H1 (cell line): ENCODE data around the gene CPNE8. TPM values are rescaled to one million over a fixed set of nuclear protein-coding genes. Genes with fewer than 3 reads are reported as not detected.

Experiments
- ATF3 ChIP-seq: IDR thresholded peaks from 2 replicates; pipeline ENCODE4 v1.6.1; 2011; ENCODE audit warnings: low read depth, mild to moderate bottlenecking, low read length; ENCODE audit not compliant: insufficient read depth
- E2F6 ChIP-seq: IDR thresholded peaks from 2 replicates; pipeline ENCODE4 v1.6.1; 2012; ENCODE audit warnings: inconsistent platforms
- YY1 ChIP-seq: IDR thresholded peaks from 2 replicates; pipeline ENCODE4 v1.6.1; 2011; ENCODE audit warnings: low read depth, mild to moderate bottlenecking, low read length
- ZNF274 ChIP-seq: IDR thresholded peaks from 2 replicates; pipeline ENCODE4 v1.7.0; 2012; ENCODE audit warnings: low read length, borderline replicate concordance; ENCODE audit errors: extremely low read depth
- polyA plus RNA-seq, 7 experiments: library from polyadenylated mRNA; depleted of rRNA in 3 of 7; stranded (reverse) in 5 of 7; unstranded in 2 of 7; fragments of >200 nt in 5 of 7; fragments of 200-250 nt in 2 of 7; gene quantifications; 1 replicate in 5 of 7; 2 replicates in 1 of 7; 4 replicates in 1 of 7; pipeline versions ENCODE4 v1.2.1 to v1.2.3, GENCODE V29; 2011 to 2013; ENCODE audit warnings: missing spikeins in 2 of 7, mixed read lengths in 2 of 7
- total RNA-seq: library from RNA; stranded (reverse); fragmentation: NEBNext Ultra II Directional; extraction: Animal tissue kit (Norgen Biotek cat#: 25700); gene quantifications from 2 replicates; pipeline ENCODE4 v1.2.1, GENCODE V29; 2021

CPNE8 gene
- total and polyA plus RNA-seq, 2 of the 8 experiments (the other 6 are each of a cell fraction or from before 2014, with no cell fraction given) = 2.5 to 6.8 TPM

GRCh38 chr12:38646146-38646545, 259.2 kb downstream of the CPNE8 start (continued):
- no peak for TF ChIP-seq E2F6
- TF ChIP-seq ZNF274 = no peak
- no peak for TF ChIP-seq YY1
- no peak for TF ChIP-seq ATF3
